Colonic mucosa (tissue), 4 donors: Measurements from ENCODE around the gene STAMBP. TPM values are rescaled to one million over a fixed set of nuclear protein-coding genes. Genes with fewer than 3 reads are reported as not detected.
"Not testable (repeated sequence)": the region's sequence is repeated elsewhere in the genome, so short reads cannot be mapped to it uniquely, and the experiment has no call there.

ENCODE experiments used
- DNase-seq: peaks from one replicate; pipeline ENCODE4 v3.0.0-alpha.2; 2020
- H3K27ac ChIP-seq: fragments of 200-600 bp; one replicate; pipeline ENCODE4 v1.8.0; 2021
- H3K27me3 ChIP-seq: fragments of 200-600 bp; one replicate; pipeline ENCODE4 v1.8.0; 2021
- H3K36me3 ChIP-seq: fragments of 200-600 bp; one replicate; pipeline ENCODE4 v1.8.0; 2021
- H3K4me1 ChIP-seq: fragments of 200-600 bp; one replicate; pipeline ENCODE4 v1.8.0; 2021; ENCODE audit warnings: mild to moderate bottlenecking
- H3K4me3 ChIP-seq: fragments of 200-600 bp; one replicate; pipeline ENCODE4 v1.8.0; 2021
- H3K9ac ChIP-seq, 2 donors: one replicate each; pipeline ENCODE4 v1.7.0; 2013; ENCODE audit warnings: control low read depth in 2 of 2, low read depth in 2 of 2, low read length in 2 of 2
- H3K9me3 ChIP-seq: fragments of 200-600 bp; one replicate; pipeline ENCODE4 v1.8.0; 2021
- intact Hi-C: fragments of 100-400 bp; cut with DNase I; formaldehyde crosslinking; loops from one replicate; pipeline ENCODE4 v1.14.1; 2022
- total RNA-seq, 2 donors: library from RNA; stranded (reverse); fragmentation: NEBNext Ultra II Directional in 1 of 2; extraction: Animal tissue kit (Norgen Biotek cat#: 25700) in 1 of 2; gene quantifications; one replicate each; pipeline ENCODE4 v1.2.1, GENCODE V29; 2021
- TF ChIP-seq, protein P1 (sequence below): fragments of 200-600 bp; IDR thresholded peaks from one replicate; pipeline ENCODE4 v1.8.0; 2022; ENCODE audit warnings: antibody characterized with exemption, mild to moderate bottlenecking
- donor health status: healthy.
- donor health status: DM: no; HTN: no; CAD: no.
- donor health status: DM: no; HTN: no; CAD: no.

STAMBP gene
- total RNA-seq, 2 donors from 2014 or later = 49.5 to 54.7 TPM

DNA sequence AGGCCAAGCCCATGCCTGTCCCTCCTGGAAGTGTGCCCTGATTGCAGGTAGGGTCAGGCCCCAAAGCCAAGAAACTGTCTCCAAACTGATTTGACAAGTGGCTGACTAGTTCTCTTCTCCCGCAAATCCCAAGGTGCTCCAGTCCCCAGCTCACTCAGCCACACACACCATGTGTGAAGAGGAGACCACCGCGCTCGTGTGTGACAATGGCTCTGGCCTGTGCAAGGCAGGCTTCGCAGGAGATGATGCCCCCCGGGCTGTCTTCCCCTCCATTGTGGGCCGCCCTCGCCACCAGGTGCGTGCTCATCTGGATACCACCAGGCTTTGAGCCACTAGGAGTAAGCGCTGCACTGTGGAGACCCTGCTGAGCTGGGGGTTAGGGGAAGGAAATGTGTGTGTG, 72.4 kb downstream of the STAMBP start:
- Histone ChIP-seq H3K36me3 (no peaks in the 10 kb centered on the region), H3K27ac (no peak overlapping the region), H3K4me1 (no peaks in the 10 kb centered on the region), H3K27me3 (no peaks in the 10 kb centered on the region), H3K9ac (no peak overlapping the region), H3K4me3 (no peak overlapping the region), H3K9me3 (no peaks in the 10 kb centered on the region)
- DNase-seq = no peak
- intact Hi-C loops = no loop called here
- TF ChIP-seq, protein P1, sequence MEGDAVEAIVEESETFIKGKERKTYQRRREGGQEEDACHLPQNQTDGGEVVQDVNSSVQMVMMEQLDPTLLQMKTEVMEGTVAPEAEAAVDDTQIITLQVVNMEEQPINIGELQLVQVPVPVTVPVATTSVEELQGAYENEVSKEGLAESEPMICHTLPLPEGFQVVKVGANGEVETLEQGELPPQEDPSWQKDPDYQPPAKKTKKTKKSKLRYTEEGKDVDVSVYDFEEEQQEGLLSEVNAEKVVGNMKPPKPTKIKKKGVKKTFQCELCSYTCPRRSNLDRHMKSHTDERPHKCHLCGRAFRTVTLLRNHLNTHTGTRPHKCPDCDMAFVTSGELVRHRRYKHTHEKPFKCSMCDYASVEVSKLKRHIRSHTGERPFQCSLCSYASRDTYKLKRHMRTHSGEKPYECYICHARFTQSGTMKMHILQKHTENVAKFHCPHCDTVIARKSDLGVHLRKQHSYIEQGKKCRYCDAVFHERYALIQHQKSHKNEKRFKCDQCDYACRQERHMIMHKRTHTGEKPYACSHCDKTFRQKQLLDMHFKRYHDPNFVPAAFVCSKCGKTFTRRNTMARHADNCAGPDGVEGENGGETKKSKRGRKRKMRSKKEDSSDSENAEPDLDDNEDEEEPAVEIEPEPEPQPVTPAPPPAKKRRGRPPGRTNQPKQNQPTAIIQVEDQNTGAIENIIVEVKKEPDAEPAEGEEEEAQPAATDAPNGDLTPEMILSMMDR = no peak

DNA sequence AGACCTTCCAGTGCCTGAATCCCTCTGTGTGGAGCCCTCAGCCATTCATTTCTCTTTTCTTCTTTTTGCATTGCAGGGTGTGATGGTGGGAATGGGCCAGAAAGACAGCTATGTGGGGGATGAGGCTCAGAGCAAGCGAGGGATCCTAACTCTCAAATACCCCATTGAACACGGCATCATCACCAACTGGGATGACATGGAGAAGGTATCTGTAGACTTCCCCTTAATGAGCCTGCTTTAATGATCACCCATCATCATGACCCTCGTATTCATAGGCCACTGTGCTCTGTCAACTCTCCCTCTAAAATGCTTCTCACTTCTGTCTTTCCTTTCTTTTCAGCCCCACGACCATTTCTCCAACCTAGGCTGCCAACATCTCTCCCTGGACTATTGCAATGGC, 73.5 kb downstream of the STAMBP start:
- H3K27ac ChIP-seq = no peak overlapping the region
- no peak overlapping the region for H3K4me3 ChIP-seq
- no peak for DNase-seq
- H3K9ac ChIP-seq = no peak overlapping the region
- H3K9me3 ChIP-seq = no peaks in the 10 kb centered on the region
- intact Hi-C loops = no loop called here
- H3K27me3 ChIP-seq = no peaks in the 10 kb centered on the region
- TF ChIP-seq, protein P1 = no peak
- H3K36me3 ChIP-seq = no peaks in the 10 kb centered on the region
- H3K4me1 ChIP-seq = no peaks in the 10 kb centered on the region

DNA sequence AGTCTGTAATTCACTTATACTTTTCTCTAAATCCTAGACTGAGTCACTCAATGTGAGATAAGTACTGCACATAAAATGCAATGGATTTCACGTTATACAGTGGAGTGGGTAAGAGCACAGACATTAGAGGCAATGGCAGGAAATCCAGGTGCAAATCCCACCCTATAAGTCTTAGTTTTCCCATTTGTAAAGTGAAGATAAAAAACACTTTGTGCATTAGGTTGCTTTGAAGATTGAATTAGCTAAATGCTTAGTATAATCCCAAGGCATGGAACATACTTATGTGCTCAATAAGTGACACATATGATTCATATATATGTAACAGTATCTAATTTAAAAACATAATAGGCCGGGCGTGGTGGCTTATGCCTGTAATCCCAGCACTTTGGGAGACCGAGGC, 74.6 kb downstream of the STAMBP start:
- H3K27ac ChIP-seq = no peak overlapping the region
- no peaks in the 10 kb centered on the region for H3K36me3 ChIP-seq
- no peaks in the 10 kb centered on the region for H3K27me3 ChIP-seq
- H3K9ac ChIP-seq = no peak overlapping the region
- intact Hi-C loops = no loop called here
- H3K4me1 ChIP-seq = no peaks in the 10 kb centered on the region
- DNase-seq = no peak
- H3K9me3 ChIP-seq = no peaks in the 10 kb centered on the region
- H3K4me3 ChIP-seq = no peak overlapping the region
- TF ChIP-seq, protein P1 = no peak

DNA sequence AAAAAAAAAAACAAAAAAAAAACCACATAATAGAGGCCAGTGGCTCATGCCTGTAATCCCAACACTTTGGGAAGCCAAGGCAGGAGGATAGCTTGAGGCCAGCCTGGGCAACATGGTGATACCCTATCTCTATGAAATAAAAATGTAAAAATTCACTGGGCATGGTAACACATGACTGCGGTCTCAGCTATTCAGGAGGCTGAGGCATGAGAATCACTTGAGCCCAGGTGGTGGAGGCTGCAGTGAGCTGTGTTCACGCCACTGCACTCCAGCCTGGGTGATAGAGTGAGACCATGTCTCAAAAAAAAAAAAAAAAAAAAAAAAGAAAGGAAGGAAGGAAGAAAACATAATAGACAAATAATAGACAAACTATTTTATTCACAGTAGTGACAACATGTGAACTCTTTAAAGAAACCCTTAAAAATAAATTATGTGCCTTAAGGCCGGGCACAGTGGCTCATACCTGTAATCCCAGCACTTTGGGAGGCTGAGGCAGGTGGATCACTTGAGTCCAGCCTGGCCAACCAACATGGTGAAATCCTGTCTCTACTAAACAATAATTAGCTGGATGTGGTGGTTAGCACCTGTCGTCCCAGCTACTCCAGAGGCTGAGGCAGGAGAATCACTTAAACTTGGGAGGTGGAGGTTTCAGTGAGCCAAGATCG, 75.3 kb downstream of the STAMBP start:
- H3K27me3 ChIP-seq, H3K4me3 ChIP-seq, H3K9ac ChIP-seq, H3K9me3 ChIP-seq, H3K36me3 ChIP-seq, intact Hi-C loops, H3K4me1 ChIP-seq, H3K27ac ChIP-seq, DNase-seq: not testable (repeated sequence)

DNA sequence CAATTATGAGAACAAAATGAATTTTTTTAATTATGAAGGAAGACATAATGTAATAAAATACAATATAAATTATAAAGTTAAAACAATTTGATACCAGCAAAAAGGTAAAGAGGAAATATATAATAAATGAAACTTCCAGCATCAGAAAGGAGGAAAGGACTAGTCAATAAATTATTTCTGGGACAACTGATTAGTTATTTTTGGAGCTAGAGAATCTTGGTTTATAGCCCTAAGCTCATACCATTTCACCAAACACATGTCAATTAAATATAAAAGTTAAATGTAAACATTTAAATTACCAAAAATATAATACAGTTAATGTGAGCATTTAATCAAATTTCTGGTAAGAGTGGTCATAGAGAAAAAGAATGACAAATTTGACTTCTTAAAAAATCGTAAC, 76.2 kb downstream of the STAMBP start:
- no peak for DNase-seq
- TF ChIP-seq, protein P1 = no peak
- H3K4me3 ChIP-seq = no peak overlapping the region
- no peak overlapping the region for H3K27ac ChIP-seq
- intact Hi-C loops = no loop called here
- H3K36me3 ChIP-seq = no peaks in the 10 kb centered on the region
- no peak overlapping the region for H3K9ac ChIP-seq
- no peaks in the 10 kb centered on the region for H3K9me3 ChIP-seq
- H3K27me3 ChIP-seq = no peaks in the 10 kb centered on the region
- no peaks in the 10 kb centered on the region for H3K4me1 ChIP-seq

DNA sequence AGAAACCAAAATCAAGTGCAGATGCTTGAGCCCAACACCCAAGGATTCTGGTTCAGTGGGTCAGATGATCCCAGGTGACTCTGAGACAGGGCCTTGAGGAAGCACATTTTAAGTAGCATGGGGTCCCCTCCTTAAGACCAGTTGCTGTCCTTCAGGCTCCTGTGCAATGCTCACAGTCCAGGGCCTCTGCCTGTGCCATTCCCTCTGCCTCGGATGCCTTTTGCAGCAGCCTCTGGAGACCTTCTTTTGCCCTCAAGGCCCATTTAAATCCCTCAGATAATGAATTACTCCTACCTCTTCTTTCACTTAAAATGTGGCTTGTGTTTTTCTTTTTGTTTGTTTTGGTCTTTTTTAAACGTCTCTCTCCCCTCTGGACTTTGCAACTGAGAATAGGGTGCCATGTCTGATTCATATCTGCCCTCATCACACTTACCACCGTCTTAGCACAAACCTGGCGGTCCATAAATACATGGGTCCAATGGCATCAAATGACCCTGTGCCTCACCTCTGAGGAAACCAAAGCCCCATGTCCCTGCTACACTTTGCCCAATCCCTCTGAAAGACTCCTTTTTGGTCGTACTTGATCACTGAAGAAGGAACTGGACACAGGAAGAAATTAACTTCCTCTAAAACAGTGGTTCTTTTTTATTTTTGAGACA, 78.2 kb downstream of the STAMBP start:
- no peak overlapping the region for H3K9ac ChIP-seq
- no peak overlapping the region for H3K4me3 ChIP-seq
- H3K4me1 ChIP-seq = no peaks in the 10 kb centered on the region
- TF ChIP-seq, protein P1 = no peak
- no peaks in the 10 kb centered on the region for H3K27me3 ChIP-seq
- H3K36me3 ChIP-seq = no peaks in the 10 kb centered on the region
- no peaks in the 10 kb centered on the region for H3K9me3 ChIP-seq
- H3K27ac ChIP-seq = no peak overlapping the region
- intact Hi-C loops = no loop called here
- no peak for DNase-seq
